AG04450 (cell line): ENCODE results near the gene NHERF2. TPM values are rescaled to one million over a fixed set of nuclear protein-coding genes. Genes with fewer than 3 reads are reported as not detected.

ENCODE experiments used
- CTCF ChIA-PET: fragments of 300-600, 350-600 bp; formaldehyde crosslinking; extraction: SDS; loops from one replicate; lab custom pipeline; 2022; ENCODE audit warnings: antibody characterized with exemption, inconsistent platforms; lab: Charles Lee
- POLR2A ChIA-PET: fragments of 350-600 bp; formaldehyde crosslinking; extraction: SDS; loops from one replicate; lab custom pipeline; 2021; ENCODE audit warnings: antibody characterized with exemption, inconsistent platforms; lab: Yijun Ruan, JAX
- DNase-seq: peaks from one replicate; pipeline ENCODE4 v3.0.0-alpha.2; 2011; ENCODE audit warnings: low read depth, low spot score
- H3K27ac ChIP-seq: one replicate; pipeline ENCODE4 v1.5.1; 2012; ENCODE audit warnings: low read depth, low read length, control low read depth
- H3K27me3 ChIP-seq: one replicate; pipeline ENCODE4 v1.6.0; 2012; ENCODE audit warnings: low read length; ENCODE audit not compliant: control insufficient read depth, insufficient read depth
- H3K4me3 ChIP-seq: 2 replicates; pipeline ENCODE4 v1.5.1; 2011; ENCODE audit warnings: mild to moderate bottlenecking, low read depth, low read length, control low read depth
- H3K9me3 ChIP-seq: 2 replicates; pipeline ENCODE4 v1.5.1; 2012; ENCODE audit warnings: low read length; ENCODE audit not compliant: control insufficient read depth, insufficient read depth
- CTCF ChIP-seq: IDR thresholded peaks from 2 replicates; pipeline ENCODE4 v1.5.1; 2011; ENCODE audit warnings: low read depth, low read length, control low read depth, inconsistent platforms
- polyA plus RNA-seq: library from polyadenylated mRNA; depleted of rRNA; stranded (reverse); fragments of >200 nt; gene quantifications from 2 replicates; pipeline ENCODE4 v1.2.3, GENCODE V29; 2011

NHERF2 gene
- polyA plus RNA-seq, 1 experiment: 16.7 TPM

- H3K27ac ChIP-seq: no peak overlapping the region
- H3K4me3 ChIP-seq: no peak overlapping the region
- ChIA-PET CTCF (interaction anchor here (0.9 to 5.0 kb wide), 9 partner anchors 10 to 150 kb away, joined by 3 to 79 read pairs (median 4); partner anchors contain the start of genes GFER and RAB26), POLR2A (interaction anchor here (2.3 kb wide), 1 partner anchor 153 kb away, joined by 13 read pairs; the partner anchor contains the start of gene TRAF7)
- H3K27me3 ChIP-seq: no peaks in the 10 kb centered on the region
- no peaks in the 10 kb centered on the region; the same call in 1 of the 2 replicates for H3K9me3 ChIP-seq
- DNase-seq: no peak
- no peak for TF ChIP-seq CTCF
Measured at GRCh38 chr16:2002406-2003230, 24.1 kb upstream of the NHERF2 start.

GRCh38 chr16:2003231-2003826 is 23.4 kb upstream of the NHERF2 start:
- no peaks in the 10 kb centered on the region; the same call in 1 of the 2 replicates for H3K9me3 ChIP-seq
- no peak for TF ChIP-seq CTCF
- ChIA-PET POLR2A (interaction anchor here (0.9 to 2.3 kb wide), 4 partner anchors 9 to 152 kb away, joined by 3 to 13 read pairs (median 6); partner anchors contain the start of genes RPS2 and TRAF7), CTCF (interaction anchor here (0.8 to 5.0 kb wide), 12 partner anchors 8 to 150 kb away, joined by 3 to 79 read pairs (median 4); partner anchors contain the start of genes GFER and RAB26)
- DNase-seq: no peak
- no peak overlapping the region for H3K4me3 ChIP-seq
- no peak overlapping the region for H3K27ac ChIP-seq
- no peaks in the 10 kb centered on the region for H3K27me3 ChIP-seq

DNA sequence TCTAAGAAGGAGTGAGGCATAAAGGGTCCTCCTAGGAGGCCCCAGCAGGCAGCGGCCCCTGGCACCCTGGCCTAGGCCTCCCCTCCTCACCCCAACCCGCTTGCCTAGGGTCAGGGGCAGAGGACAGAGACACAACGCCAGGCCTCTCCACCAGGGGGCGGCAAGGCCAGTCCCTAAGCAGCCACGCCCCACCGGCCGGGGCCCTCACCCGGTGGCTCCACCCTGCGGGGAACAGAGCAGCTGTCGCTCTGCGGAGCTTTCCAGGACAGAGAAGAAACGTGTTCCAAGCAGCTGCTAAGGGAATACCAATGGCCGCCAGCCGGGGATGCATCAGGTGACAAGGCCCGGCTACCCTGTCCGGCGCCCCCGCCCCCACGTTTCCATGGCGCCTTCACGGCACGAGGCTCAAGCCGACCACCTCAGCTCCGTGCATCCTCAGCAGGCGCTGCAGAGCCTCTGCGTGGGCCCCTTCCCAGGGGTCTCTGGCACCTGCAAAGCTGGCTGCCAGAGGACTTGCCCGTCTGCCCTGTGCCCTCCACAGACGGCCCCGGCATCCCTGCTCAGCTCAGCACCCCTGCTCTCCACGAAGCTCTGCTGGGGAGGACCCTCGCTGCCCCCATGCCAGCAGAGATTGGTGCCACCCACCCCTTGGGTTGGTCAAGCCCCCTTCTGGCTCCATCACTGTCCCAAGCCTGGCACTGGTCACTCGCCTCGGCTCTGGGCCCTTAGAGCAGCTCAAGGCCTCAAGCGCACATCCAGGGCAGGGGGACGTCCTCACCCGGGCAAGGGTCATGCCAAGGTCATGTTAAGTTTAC is 22.7 kb upstream of the NHERF2 start:
- Histone ChIP-seq H3K27me3 (no peaks in the 10 kb centered on the region), H3K27ac (no peak overlapping the region), H3K9me3 (no peaks in the 10 kb centered on the region; the same call in 1 of the 2 replicates), H3K4me3 (0 out of 2 replicates have a peak overlapping the region, but pooled peaks have one; percentile 13)
- peak; percentile 51 for DNase-seq
- POLR2A ChIA-PET: interaction anchor here (0.5 to 2.3 kb wide), 6 partner anchors 10 to 151 kb away, joined by 3 to 13 read pairs (median 4); partner anchors contain the start of genes RPS2 and TRAF7
- TF ChIP-seq CTCF: peak; percentile 94
- CTCF ChIA-PET: interaction anchor here (0.6 to 5.0 kb wide), 21 partner anchors 9 to 221 kb away, joined by 3 to 79 read pairs (median 3); partner anchors contain the start of genes GFER, NUBP2, PKD1 and RAB26

DNA sequence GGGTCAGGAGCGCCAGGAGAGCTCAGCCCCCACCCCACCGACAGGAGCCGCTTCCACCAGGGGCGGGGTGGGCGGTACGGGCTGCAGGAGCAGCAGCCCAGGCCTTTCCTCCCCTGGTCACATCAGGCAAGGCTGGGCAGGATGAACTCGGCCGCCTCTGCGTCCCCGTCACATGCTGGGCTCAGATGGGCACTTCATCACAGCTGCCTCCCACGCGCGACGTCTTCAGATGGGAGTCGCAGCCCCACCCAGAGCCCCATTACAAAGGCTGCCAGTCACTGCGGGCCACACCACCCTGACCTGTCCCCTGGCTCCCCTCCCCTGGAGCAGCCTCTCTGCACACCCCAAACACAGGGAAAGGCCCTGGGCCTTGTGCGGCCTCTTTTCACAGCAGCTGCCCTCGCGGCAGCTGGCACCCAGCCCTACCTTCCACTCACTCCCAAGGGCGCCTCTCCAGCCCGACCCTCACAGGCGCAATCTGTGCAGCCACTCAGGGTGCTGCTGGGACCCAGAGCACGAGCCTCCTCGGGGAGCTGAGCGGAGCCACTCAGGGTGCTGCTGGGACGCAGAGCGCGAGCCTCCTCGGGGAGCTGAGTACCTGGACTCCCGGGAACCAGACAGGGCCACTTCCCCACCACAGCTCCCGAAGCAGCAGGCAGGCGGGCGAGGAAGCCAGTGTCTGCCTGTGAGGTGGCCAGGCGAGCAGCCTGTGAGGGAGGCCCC is 21.7 kb upstream of the NHERF2 start:
- Histone ChIP-seq H3K27ac (no peak overlapping the region), H3K9me3 (no peaks in the 10 kb centered on the region; the same call in 1 of the 2 replicates), H3K4me3 (no peak overlapping the region), H3K27me3 (no peaks in the 10 kb centered on the region)
- CTCF ChIA-PET: interaction anchor here (0.9 to 5.0 kb wide), 5 partner anchors 12 to 135 kb away, joined by 3 to 79 read pairs (median 6); no protein-coding TSS in a partner anchor
- TF ChIP-seq CTCF: no peak
- POLR2A ChIA-PET: interaction anchor here (0.9 to 2.3 kb wide), 3 partner anchors 40 to 150 kb away, joined by 4 to 13 read pairs (median 4); partner anchors contain the start of genes RPS2 and TRAF7
- no peak for DNase-seq
